GM12892 (cell line): ENCODE data around the gene SYT13.

Experiments
- DNase-seq: peaks from one replicate; pipeline ENCODE4 v3.0.0; 2011; ENCODE audit not compliant: insufficient read length
- FAIRE-seq: peaks from 2 replicates; lab custom pipeline; 2011; peaks lifted over from hg19 to GRCh38; lab: Jason Lieb, UNC
- POLR2A ChIP-seq: IDR thresholded peaks from 2 replicates; pipeline ENCODE4 v1.6.1; 2011; ENCODE audit warnings: low read depth, low read length, control low read depth
- POLR2AphosphoS5 ChIP-seq: IDR thresholded peaks from 2 replicates; pipeline ENCODE4 v1.6.1; 2011; ENCODE audit warnings: low read depth, low read length, control low read depth
- TAF1 ChIP-seq: IDR thresholded peaks from 2 replicates; pipeline ENCODE4 v1.6.1; 2011; ENCODE audit warnings: low read depth, mild to moderate bottlenecking, control low read depth, low read length, borderline replicate concordance

SYT13 gene

GRCh38 chr11:45322891-45323600, 36.9 kb upstream of the SYT13 start:
- FAIRE-seq (no peak), DNase-seq (no peak)
- TF ChIP-seq POLR2A (no peak), POLR2AphosphoS5 (no peak), TAF1 (no peak)

GRCh38 chr11:45322111-45322705, 36.1 kb upstream of the SYT13 start:
- FAIRE-seq, result no peak
- TF ChIP-seq POLR2AphosphoS5 (no peak), TAF1 (no peak), POLR2A (no peak)
- DNase-seq, result no peak

GRCh38 chr11:45321669-45322068, 35.5 kb upstream of the SYT13 start:
- no peak for TF ChIP-seq POLR2A
- no peak for FAIRE-seq
- no peak for DNase-seq

- TF ChIP-seq TAF1 (no peak), POLR2AphosphoS5 (no peak), POLR2A (no peak)
- FAIRE-seq (no peak), DNase-seq (no peak)
These were observed 35.0 kb upstream of the SYT13 start for GRCh38 chr11:45321031-45321595.

GRCh38 chr11:45320371-45320770, 34.2 kb upstream of the SYT13 start:
- FAIRE-seq (no peak), DNase-seq (no peak)
- no peak for TF ChIP-seq TAF1
- TF ChIP-seq POLR2AphosphoS5, result no peak
- TF ChIP-seq POLR2A, result no peak

- TF ChIP-seq TAF1, result no peak
- TF ChIP-seq POLR2AphosphoS5, result no peak
- no peak for TF ChIP-seq POLR2A
- DNase-seq, result no peak
These were observed 32.9 kb upstream of the SYT13 start for GRCh38 chr11:45319077-45319476.

GRCh38 chr11:45318516-45318915, 32.4 kb upstream of the SYT13 start:
- DNase-seq, result no peak
- no peak for TF ChIP-seq POLR2A
- no peak for TF ChIP-seq TAF1
- no peak for TF ChIP-seq POLR2AphosphoS5
- FAIRE-seq, result no peak

More at GRCh38 chr11:45319077-45319476, 32.9 kb upstream of the SYT13 start:
- FAIRE-seq, result no peak

GRCh38 chr11:45316258-45316657, 30.1 kb upstream of the SYT13 start:
- no peak for FAIRE-seq
- no peak for DNase-seq
- TF ChIP-seq POLR2A, result no peak
- TF ChIP-seq POLR2AphosphoS5, result no peak
- no peak for TF ChIP-seq TAF1

GRCh38 chr11:45314900-45315299, 28.8 kb upstream of the SYT13 start:
- DNase-seq, result no peak
- no peak for TF ChIP-seq TAF1
- TF ChIP-seq POLR2AphosphoS5, result no peak
- no peak for TF ChIP-seq POLR2A
- FAIRE-seq, result no peak

GRCh38 chr11:45313171-45313865, 27.2 kb upstream of the SYT13 start:
- no peak for TF ChIP-seq POLR2AphosphoS5
- no peak for TF ChIP-seq TAF1
- TF ChIP-seq POLR2A, result no peak
- FAIRE-seq (no peak), DNase-seq (no peak)

- TF ChIP-seq POLR2A (no peak), POLR2AphosphoS5 (no peak), TAF1 (no peak)
- DNase-seq (no peak), FAIRE-seq (no peak)
These were observed 19.9 kb upstream of the SYT13 start for GRCh38 chr11:45305874-45306623.
